SK-N-SH (cell line): ENCODE measurements around the gene CCDC60. TPM values are rescaled to one million over a fixed set of nuclear protein-coding genes. Genes with fewer than 3 reads are reported as not detected.

Source experiments
- CTCF ChIA-PET: fragments of 300-600, 350-600 bp; formaldehyde crosslinking; extraction: SDS; loops from one replicate; lab custom pipeline; 2021; lab: Yijun Ruan, JAX
- POLR2A ChIA-PET: fragments of 350-600 bp; sonication (Branson Sonifier 250); formaldehyde crosslinking; extraction: SDS; loops from one replicate; lab custom pipeline; 2020; ENCODE audit warnings: antibody characterized with exemption, inconsistent platforms; lab: Yijun Ruan, JAX
- DNase-seq: peaks from one replicate; pipeline ENCODE4 v3.0.0; 2012
- H2AFZ ChIP-seq: fragments of 200-600 bp; sonication (generic); 2 replicates; pipeline ENCODE4 v1.8.1; 2016; ENCODE audit warnings: antibody characterized with exemption, mild to moderate bottlenecking, low read depth
- H3F3A ChIP-seq: fragments of 200-600 bp; sonication (generic); replicated peaks from 2 replicates; pipeline ENCODE3; 2016; ENCODE audit warnings: antibody characterized with exemption, mild to moderate bottlenecking; ENCODE audit not compliant: insufficient read depth
- H3K27ac ChIP-seq, 2 experiments: fragments of 200-500 bp in 1 of 2; fragments of 200-600 bp in 1 of 2; sonication (Bioruptor generic) in 1 of 2; sonication (generic), shearing (Covaris generic) in 1 of 2; 2 replicates each; pipeline versions ENCODE4 v1.5.1 to v1.6.1; 2014 to 2016; ENCODE audit warnings: low read depth in 2 of 2, inconsistent platforms in 1 of 2, low read length in 1 of 2, mild to moderate bottlenecking in 1 of 2, mixed read lengths in 1 of 2
- H3K27me3 ChIP-seq: fragments of 200-600 bp; sonication (generic), shearing (Covaris generic); 2 replicates; pipeline ENCODE4 v1.6.1; 2016; ENCODE audit warnings: mixed run types; ENCODE audit not compliant: insufficient read depth
- H3K36me3 ChIP-seq, 2 experiments: fragments of 200-500 bp in 1 of 2; fragments of 200-600 bp in 1 of 2; sonication (Bioruptor generic) in 1 of 2; sonication (generic) in 1 of 2; replicated peaks in 1 of 2; 2 replicates each; pipeline versions ENCODE3 to v1.5.1; 2014 to 2016; ENCODE audit warnings: low read length in 1 of 2, mild to moderate bottlenecking in 1 of 2; ENCODE audit not compliant: insufficient read depth in 2 of 2, control insufficient read depth in 1 of 2
- H3K4me1 ChIP-seq, 2 experiments: fragments of 200-500 bp in 1 of 2; fragments of 200-600 bp in 1 of 2; sonication (Bioruptor generic) in 1 of 2; sonication (generic), shearing (Covaris generic) in 1 of 2; 2 replicates each; pipeline versions ENCODE4 v1.5.1 to v1.6.1; 2014 to 2016; ENCODE audit warnings: low read depth in 1 of 2, low read length in 1 of 2, mixed run types in 1 of 2; ENCODE audit not compliant: insufficient read depth in 2 of 2, control insufficient read depth in 1 of 2
- H3K4me2 ChIP-seq: fragments of 200-600 bp; sonication (generic), shearing (Covaris generic); 2 replicates; pipeline ENCODE4 v1.6.1; 2017; ENCODE audit warnings: mixed run types
- H3K4me3 ChIP-seq, 2 experiments: fragments of 200-500 bp in 1 of 2; fragments of 200-600 bp in 1 of 2; sonication (Bioruptor generic) in 1 of 2; sonication (generic), shearing (Covaris generic) in 1 of 2; 2 replicates each; pipeline versions ENCODE4 v1.5.1 to v1.8.1; 2014 to 2016; ENCODE audit warnings: low read depth in 2 of 2, inconsistent platforms in 1 of 2, low read length in 1 of 2, mild to moderate bottlenecking in 1 of 2, mixed read lengths in 1 of 2, moderate library complexity in 1 of 2
- H3K79me2 ChIP-seq: fragments of 200-600 bp; sonication (generic); 2 replicates; pipeline ENCODE4 v1.8.1; 2017; ENCODE audit warnings: mild to moderate bottlenecking; ENCODE audit not compliant: insufficient read depth
- H3K9ac ChIP-seq: fragments of 200-600 bp; sonication (generic); 2 replicates; pipeline ENCODE4 v1.6.1; 2017; ENCODE audit warnings: mixed run types
- H3K9me2 ChIP-seq: fragments of 200-600 bp; sonication (generic); 2 replicates; pipeline ENCODE4 v1.6.1; 2017; ENCODE audit warnings: mixed run types
- H3K9me3 ChIP-seq: fragments of 200-600 bp; sonication (generic); 2 replicates; pipeline ENCODE4 v1.6.1; 2017; ENCODE audit warnings: mixed run types, mild to moderate bottlenecking, moderate library complexity
- H4K20me1 ChIP-seq: fragments of 200-600 bp; sonication (generic); 2 replicates; pipeline ENCODE4 v1.6.1; 2017; ENCODE audit warnings: mild to moderate bottlenecking, mixed run types; ENCODE audit not compliant: insufficient read depth
- CHD2 ChIP-seq: fragments of 150-350 bp; IDR thresholded peaks from 2 replicates; pipeline ENCODE4 v1.6.1; 2018; ENCODE audit warnings: low read length; ENCODE audit not compliant: partially characterized antibody
- CTCF ChIP-seq: fragments of 200-600 bp; sonication (generic); IDR thresholded peaks from 2 replicates; pipeline ENCODE4 v1.6.1; 2017; ENCODE audit warnings: antibody characterized with exemption, mild to moderate bottlenecking, moderate library complexity
- ELF1 ChIP-seq: IDR thresholded peaks from 2 replicates; pipeline ENCODE4 v1.4.0; 2012
- FOSL2 ChIP-seq: IDR thresholded peaks from 2 replicates; pipeline ENCODE4 v1.4.0; 2012; ENCODE audit warnings: low read depth, mild to moderate bottlenecking, moderate library complexity, borderline replicate concordance
- JUND ChIP-seq: IDR thresholded peaks from 2 replicates; pipeline ENCODE4 v1.4.0; 2012
- MEF2A ChIP-seq: IDR thresholded peaks from 2 replicates; pipeline ENCODE4 v1.4.0; 2012; ENCODE audit warnings: low read depth, borderline replicate concordance
- MXI1 ChIP-seq: IDR thresholded peaks from 2 replicates; pipeline ENCODE4 v1.6.1; 2012; ENCODE audit warnings: mild to moderate bottlenecking, low read depth, low read length, improper control_type of control experiment
- NFIC ChIP-seq: IDR thresholded peaks from 2 replicates; pipeline ENCODE4 v1.4.0; 2012; ENCODE audit warnings: borderline replicate concordance
- NRF1 ChIP-seq: IDR thresholded peaks from 2 replicates; pipeline ENCODE4 v1.6.1; 2012; ENCODE audit warnings: low read depth, mild to moderate bottlenecking, low read length
- PBX3 ChIP-seq: IDR thresholded peaks from 2 replicates; pipeline ENCODE4; 2012
- POLR2AphosphoS5 ChIP-seq: IDR thresholded peaks from 2 replicates; pipeline ENCODE4 v1.6.1; 2012; ENCODE audit warnings: low read depth, low read length
- RAD21 ChIP-seq: IDR thresholded peaks from 2 replicates; pipeline ENCODE4 v1.6.1; 2012; ENCODE audit warnings: mild to moderate bottlenecking, low read length
- RFX5 ChIP-seq: IDR thresholded peaks from 2 replicates; pipeline ENCODE4 v1.6.1; 2012; ENCODE audit warnings: mild to moderate bottlenecking, improper control_type of control experiment, low read length
- SIN3A ChIP-seq: IDR thresholded peaks from 2 replicates; pipeline ENCODE4 v1.6.1; 2012; ENCODE audit warnings: low read depth, mild to moderate bottlenecking, low read length, moderate library complexity, borderline replicate concordance
- WGBS: methylation state at CpG from one replicate; pipeline ENCODE4 v1.1.6; 2017; ENCODE audit warnings: low lambda C conversion rate; 5-methylcytosine and 5-hydroxymethylcytosine counted together
- polyA plus RNA-seq, 3 experiments: library from polyadenylated mRNA; depleted of rRNA; stranded (reverse); fragments of >200 nt; gene quantifications; 2 replicates each; pipeline ENCODE4 v1.2.3, GENCODE V29; 2012

Gene CCDC60
- polyA plus RNA-seq, 1 of the 3 experiments (the other 2 are of a cell fraction) = not detected

GRCh38 chr12:119486599-119487154 lies 152.1 kb downstream of the CCDC60 start (continued):
- TF ChIP-seq PBX3 = no peak
- TF ChIP-seq RFX5 = no peak
- TF ChIP-seq ELF1 = no peak
- TF ChIP-seq NRF1 = no peak
- no peak for TF ChIP-seq CTCF
- TF ChIP-seq POLR2AphosphoS5 = no peak
- no peak for TF ChIP-seq FOSL2
- TF ChIP-seq MEF2A = no peak

- Histone ChIP-seq H3K4me2 (no peak overlapping the region), H2AFZ (no peak overlapping the region), H3K36me3 (no peaks in the 10 kb centered on the region), H3K79me2 (no peaks in the 10 kb centered on the region), H3K27me3 (no peaks in the 10 kb centered on the region), H4K20me1 (no peaks in the 10 kb centered on the region), H3K9me3 (no peaks in the 10 kb centered on the region), H3K9me2 (no peaks in the 10 kb centered on the region), H3K4me3 (no peak overlapping the region), H3K4me1 (peaks cover 0 to 3% of the 10 kb centered on the region in 2 experiments; a peak in 1 of 4 replicates), H3F3A (no peaks in the 10 kb centered on the region), H3K27ac (no peak overlapping the region), H3K9ac (no peak overlapping the region)
- CTCF ChIA-PET = interaction anchor here (1.0 kb wide), 1 partner anchor 53 kb away, joined by 3 read pairs; no protein-coding TSS in a partner anchor
- TF ChIP-seq NFIC (no peak), SIN3A (no peak), MXI1 (no peak), JUND (no peak)
- WGBS = 35% methylated on average over 5 of the region's 5 CpGs
- POLR2A ChIA-PET = no interaction called here
- no peak for DNase-seq
Measured at GRCh38 chr12:119491814-119492213, 157.3 kb downstream of the CCDC60 start.

GRCh38 chr12:119500209-119500608 lies 165.7 kb downstream of the CCDC60 start:
- H3K36me3 ChIP-seq = no peaks in the 10 kb centered on the region
- no peaks in the 10 kb centered on the region for H3K27me3 ChIP-seq
- no peaks in the 10 kb centered on the region for H3K4me1 ChIP-seq
- H3K79me2 ChIP-seq = no peaks in the 10 kb centered on the region
- H3K9ac ChIP-seq = no peak overlapping the region
- no peak overlapping the region for H3K4me3 ChIP-seq
- H4K20me1 ChIP-seq = no peaks in the 10 kb centered on the region
- H2AFZ ChIP-seq = no peak overlapping the region
- CTCF ChIA-PET = interaction anchor here (2.4 kb wide), 1 partner anchor 56 kb away, joined by 7 read pairs; no protein-coding TSS in a partner anchor
- DNase-seq = no peak
- 32% methylated on average over 4 of the region's 4 CpGs for WGBS
- H3K4me2 ChIP-seq = no peak overlapping the region
- H3K27ac ChIP-seq = no peak overlapping the region
- no peaks in the 10 kb centered on the region for H3K9me2 ChIP-seq
- no peaks in the 10 kb centered on the region for H3F3A ChIP-seq
- POLR2A ChIA-PET = no interaction called here
- H3K9me3 ChIP-seq = no peaks in the 10 kb centered on the region
- TF ChIP-seq CHD2 = no peak
- TF ChIP-seq RAD21 = peak; percentile 20; the same call in 1 of the 2 replicates
- TF ChIP-seq CTCF = peak; percentile 20; the same call in 1 of the 2 replicates
